HG02885 (cell line): Measurements from ENCODE around the gene ATAD3B.
A peak's percentile ranks its signal among the peaks of the same experiment; 100 is the strongest.
"Not testable (repeated sequence)": the region's sequence is repeated elsewhere in the genome, so short reads cannot be mapped to it uniquely, and the experiment has no call there.

Experiments used
- ATAC-seq: cut with Tn5 transposase; IDR thresholded peaks from one replicate; pipeline ENCODE4 v1.9.1; 2021; ENCODE audit warnings: mild to moderate bottlenecking; ENCODE audit not compliant: unreplicated experiment, poor library complexity

ATAD3B gene

GRCh38 chr1:1472053-1472876 lies 700 bp downstream of the ATAD3B start:
- ATAC-seq, result peak; percentile 20

GRCh38 chr1:1476011-1476410 lies 4.4 kb downstream of the ATAD3B start:
- not testable (repeated sequence) for ATAC-seq

GRCh38 chr1:1477206-1477605 lies 5.6 kb downstream of the ATAD3B start:
- no peak for ATAC-seq

- ATAC-seq, result no peak
Observed at GRCh38 chr1:1479547-1480487, 8.3 kb downstream of the ATAD3B start.

- not testable (repeated sequence) for ATAC-seq
Observed at GRCh38 chr1:1480488-1480867, 8.9 kb downstream of the ATAD3B start.

GRCh38 chr1:1481811-1482210 lies 10.2 kb downstream of the ATAD3B start:
- not testable (repeated sequence) for ATAC-seq

GRCh38 chr1:1482856-1483255 lies 11.3 kb downstream of the ATAD3B start:
- no peak for ATAC-seq

- no peak for ATAC-seq
Observed at GRCh38 chr1:1483714-1484113, 12.1 kb downstream of the ATAD3B start.

DNA sequence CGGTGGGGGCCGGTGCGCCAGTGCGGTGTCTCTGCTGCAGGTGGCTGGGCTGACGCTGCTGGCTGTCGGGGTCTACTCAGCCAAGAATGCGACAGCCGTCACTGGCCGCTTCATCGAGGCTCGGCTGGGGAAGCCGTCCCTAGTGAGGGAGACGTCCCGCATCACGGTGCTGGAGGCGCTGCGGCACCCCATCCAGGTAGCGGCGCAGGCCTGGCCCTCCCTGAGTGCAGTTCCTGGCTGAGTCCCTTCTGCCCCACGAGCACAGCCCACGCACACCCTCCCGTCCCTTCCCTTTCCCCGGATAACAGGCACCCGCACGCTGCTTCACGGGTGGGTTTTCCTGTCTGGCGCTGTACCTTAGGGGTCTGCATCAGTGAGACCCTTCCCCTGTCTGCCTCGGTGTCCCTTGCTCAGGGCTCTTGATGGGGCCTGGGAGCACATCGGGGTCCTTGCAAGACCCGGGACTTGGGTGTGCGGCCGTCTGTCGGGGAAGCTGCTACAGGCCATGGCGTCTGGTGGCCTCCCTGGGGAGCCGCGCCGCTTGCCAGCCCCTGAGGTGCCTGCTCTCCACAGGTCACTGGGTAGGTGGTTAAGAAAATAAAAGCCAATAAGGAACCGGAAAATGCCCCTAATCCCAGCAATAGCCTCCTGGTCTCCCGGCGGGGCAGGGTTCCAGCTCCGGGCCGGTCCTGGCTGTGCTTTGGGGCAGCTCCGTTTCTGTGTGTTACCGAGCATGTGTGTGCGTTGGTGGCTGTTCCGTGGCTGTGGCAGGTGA lies 13.6 kb downstream of the ATAD3B start:
- ATAC-seq, result not testable (repeated sequence)

DNA sequence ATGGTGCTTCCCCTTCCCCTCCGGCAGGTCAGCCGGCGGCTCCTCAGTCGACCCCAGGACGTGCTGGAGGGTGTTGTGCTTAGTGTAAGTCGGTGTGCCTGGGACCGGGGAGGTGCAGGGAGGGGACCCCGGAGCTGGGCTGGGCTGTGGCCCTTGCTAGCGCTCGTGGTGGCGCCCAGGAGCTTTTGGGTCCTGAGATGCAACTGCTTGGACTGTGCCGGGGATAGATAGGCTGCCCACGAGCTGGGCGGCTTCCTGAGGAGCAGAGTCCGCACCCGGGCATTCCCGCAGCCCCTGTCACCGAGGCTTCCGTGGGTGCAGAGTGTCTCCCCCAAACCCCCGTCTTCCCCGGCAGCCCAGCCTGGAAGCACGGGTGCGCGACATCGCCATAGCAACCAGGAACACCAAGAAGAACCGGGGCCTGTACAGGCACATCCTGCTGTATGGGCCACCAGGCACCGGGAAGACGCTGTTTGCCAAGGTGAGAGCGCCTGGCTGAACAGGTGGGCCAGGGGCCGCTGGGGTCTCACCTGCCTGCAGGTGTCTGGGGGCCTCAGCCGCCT lies 14.3 kb downstream of the ATAD3B start:
- ATAC-seq, result not testable (repeated sequence)

- no peak for ATAC-seq
Observed at GRCh38 chr1:1487701-1488100, 16.1 kb downstream of the ATAD3B start.

GRCh38 chr1:1489231-1489630 lies 17.7 kb downstream of the ATAD3B start:
- no peak for ATAC-seq

- ATAC-seq, result no peak
Observed at GRCh38 chr1:1489861-1490260, 18.3 kb downstream of the ATAD3B start.

GRCh38 chr1:1490633-1491230 lies 19.2 kb downstream of the ATAD3B start:
- ATAC-seq, result no peak

DNA sequence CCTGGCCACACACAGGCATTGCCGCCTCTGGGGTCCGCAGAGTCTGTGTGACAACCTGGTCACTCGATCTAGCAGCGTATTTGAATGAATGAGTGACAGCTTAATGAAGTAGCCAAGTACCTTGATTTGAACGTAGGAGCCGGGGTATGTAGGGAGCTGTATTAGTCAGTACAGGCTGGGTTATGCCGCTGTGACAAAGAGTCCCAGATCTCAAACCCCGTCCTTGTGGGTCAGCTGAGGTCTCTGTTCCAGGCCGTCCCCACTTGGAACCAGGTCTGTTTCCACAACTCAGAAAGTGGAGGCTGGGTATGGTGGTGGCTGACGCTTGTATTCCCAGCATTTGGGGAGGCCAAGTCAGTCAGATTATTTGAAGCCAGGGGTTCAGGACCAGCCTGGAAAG lies 20.0 kb downstream of the ATAD3B start:
- ATAC-seq, result no peak

DNA sequence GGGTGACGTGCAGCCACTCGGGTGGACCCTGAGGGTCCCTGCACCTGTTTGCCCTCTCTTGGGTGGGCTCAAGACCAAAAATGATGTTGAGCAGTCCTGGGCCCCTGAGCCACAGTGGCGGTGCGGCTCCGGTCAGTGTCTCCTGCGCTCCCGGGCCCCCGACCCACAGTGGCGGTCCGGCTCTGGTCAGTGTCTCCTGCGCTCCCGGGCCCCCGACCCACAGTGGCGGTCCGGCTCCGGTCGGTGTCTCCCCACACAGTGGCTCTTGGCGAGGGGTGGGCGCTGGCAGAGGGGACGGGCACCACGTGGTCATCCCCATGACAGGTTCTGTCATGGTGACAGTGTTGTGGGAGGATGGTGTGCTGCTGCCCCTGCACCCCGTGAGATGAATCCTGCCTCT lies 22.7 kb downstream of the ATAD3B start:
- not testable (repeated sequence) for ATAC-seq

GRCh38 chr1:1495461-1495975 lies 24.0 kb downstream of the ATAD3B start:
- ATAC-seq, result not testable (repeated sequence)

GRCh38 chr1:1504777-1505365 lies 33.3 kb downstream of the ATAD3B start:
- ATAC-seq, result not testable (repeated sequence)

DNA sequence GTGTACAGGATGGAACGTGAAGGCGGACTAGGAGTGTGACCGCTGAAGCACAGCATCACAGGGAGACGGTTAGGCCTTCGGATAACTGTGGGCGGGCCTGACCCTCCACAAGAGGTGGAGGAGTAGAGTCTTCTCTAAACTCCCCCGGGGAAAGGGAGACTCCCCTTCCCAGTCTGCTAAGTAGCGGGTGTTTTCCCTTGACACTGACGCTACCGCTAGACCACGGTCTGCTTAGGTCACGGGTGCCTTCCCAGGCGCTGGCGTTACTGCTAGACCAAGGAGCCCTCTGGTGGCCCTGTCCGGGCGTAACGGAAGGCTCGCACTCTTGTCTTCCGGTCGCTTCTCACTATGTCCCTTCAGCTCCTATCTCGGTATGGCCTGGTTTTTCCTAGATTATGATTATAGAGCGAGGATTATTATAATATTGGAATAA lies 33.8 kb downstream of the ATAD3B start:
- ATAC-seq, result not testable (repeated sequence)
